SK-MEL-5 (cell line): Measurements from ENCODE around the gene TTPAL. TPM values are rescaled to one million over a fixed set of nuclear protein-coding genes. Genes with fewer than 3 reads are reported as not detected.

Experiments used
- DNase-seq: peaks from one replicate; pipeline ENCODE4 v3.0.0-alpha.2; 2016; ENCODE audit warnings: low read depth, low spot score
- in situ Hi-C: cut with HindIII; loops from 2 replicates; pipeline ENCODE4 v1.10.0; 2016; ENCODE audit warnings: low sequenced_read_pairs, high pct_unique_total_duplicates, low pct_unique_long_range_greater_than_20kb
- total RNA-seq: library from RNA; depleted of rRNA; stranded (reverse); fragments of >200 nt; shearing (Covaris generic); gene quantifications from 2 replicates; pipeline ENCODE4 v1.2.3, GENCODE V29; 2014

Gene TTPAL
- total RNA-seq, 1 experiment from 2014 or later: 5.7 TPM

GRCh38 chr20:44436393-44436792, 39.3 kb upstream of the TTPAL start:
- in situ Hi-C loops: no loop called here
- no peak for DNase-seq

- in situ Hi-C loops: no loop called here
- DNase-seq: no peak
Observed at GRCh38 chr20:44437497-44437896, 38.2 kb upstream of the TTPAL start.

GRCh38 chr20:44438782-44439181, 36.9 kb upstream of the TTPAL start:
- no peak for DNase-seq
- in situ Hi-C loops: no loop called here

- in situ Hi-C loops: no loop called here
- DNase-seq: no peak
Observed at GRCh38 chr20:44439318-44439717, 36.4 kb upstream of the TTPAL start.

- no peak for DNase-seq
- in situ Hi-C loops: no loop called here
Observed at GRCh38 chr20:44442298-44443070, 33.2 kb upstream of the TTPAL start.

- DNase-seq: no peak
- in situ Hi-C loops: no loop called here
Observed at GRCh38 chr20:44445742-44446710, 29.6 kb upstream of the TTPAL start.

GRCh38 chr20:44447827-44448419, 27.8 kb upstream of the TTPAL start:
- DNase-seq: no peak

GRCh38 chr20:44448753-44449546, 26.7 kb upstream of the TTPAL start:
- DNase-seq: peak; percentile 72
- in situ Hi-C loops: no loop called here

More at GRCh38 chr20:44447827-44448419, 27.8 kb upstream of the TTPAL start:
- in situ Hi-C loops: no loop called here

- no peak for DNase-seq
- in situ Hi-C loops: no loop called here
Observed at GRCh38 chr20:44449864-44450263, 25.8 kb upstream of the TTPAL start.

GRCh38 chr20:44450281-44450889, 25.3 kb upstream of the TTPAL start:
- in situ Hi-C loops: no loop called here
- no peak for DNase-seq

- no peak for DNase-seq
- in situ Hi-C loops: no loop called here
Observed at GRCh38 chr20:44450903-44451450, 24.7 kb upstream of the TTPAL start.

- in situ Hi-C loops: no loop called here
Observed at GRCh38 chr20:44454306-44454963, 21.2 kb upstream of the TTPAL start.

GRCh38 chr20:44455126-44455525, 20.5 kb upstream of the TTPAL start:
- in situ Hi-C loops: no loop called here
- DNase-seq: no peak

More at GRCh38 chr20:44454306-44454963, 21.2 kb upstream of the TTPAL start:
- DNase-seq: no peak

GRCh38 chr20:44456611-44457010, 19.1 kb upstream of the TTPAL start:
- DNase-seq: no peak
- in situ Hi-C loops: no loop called here

GRCh38 chr20:44457016-44457415, 18.7 kb upstream of the TTPAL start:
- in situ Hi-C loops: no loop called here
- no peak for DNase-seq

GRCh38 chr20:44459271-44459670, 16.4 kb upstream of the TTPAL start:
- no peak for DNase-seq
- in situ Hi-C loops: no loop called here
